ENCODE measurements around the gene PRDM16.

Gene PRDM16

DNA sequence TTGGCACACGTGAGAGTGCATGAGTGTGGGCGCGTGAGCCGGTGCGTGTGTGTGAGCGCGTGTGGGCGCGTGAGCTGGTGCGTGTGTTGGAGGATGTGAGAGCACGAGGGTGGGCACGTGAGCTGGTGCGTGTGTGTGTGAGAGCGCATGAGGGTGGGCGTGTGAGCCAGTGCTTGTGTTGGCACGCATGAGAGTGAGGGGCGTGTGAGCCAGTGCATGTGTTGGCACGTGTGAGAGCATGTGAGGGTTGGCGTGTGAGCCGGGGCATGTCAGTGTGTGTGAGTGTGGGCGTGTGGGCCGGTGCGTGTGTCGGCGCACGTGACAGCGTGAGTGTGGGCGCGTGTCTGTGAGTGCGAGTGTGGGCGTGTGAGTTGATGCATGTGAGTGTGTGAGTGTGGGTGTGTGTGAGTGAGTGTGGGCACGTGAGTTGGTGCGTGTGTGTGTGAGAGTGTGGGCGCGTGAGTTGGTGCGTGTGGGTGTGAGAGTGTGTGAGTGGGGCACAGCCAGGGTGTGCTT lies 339.8 kb downstream of the PRDM16 start:
- no peak for DNase-seq (ENCODE audit: low read depth in 2 of 2)

DNA sequence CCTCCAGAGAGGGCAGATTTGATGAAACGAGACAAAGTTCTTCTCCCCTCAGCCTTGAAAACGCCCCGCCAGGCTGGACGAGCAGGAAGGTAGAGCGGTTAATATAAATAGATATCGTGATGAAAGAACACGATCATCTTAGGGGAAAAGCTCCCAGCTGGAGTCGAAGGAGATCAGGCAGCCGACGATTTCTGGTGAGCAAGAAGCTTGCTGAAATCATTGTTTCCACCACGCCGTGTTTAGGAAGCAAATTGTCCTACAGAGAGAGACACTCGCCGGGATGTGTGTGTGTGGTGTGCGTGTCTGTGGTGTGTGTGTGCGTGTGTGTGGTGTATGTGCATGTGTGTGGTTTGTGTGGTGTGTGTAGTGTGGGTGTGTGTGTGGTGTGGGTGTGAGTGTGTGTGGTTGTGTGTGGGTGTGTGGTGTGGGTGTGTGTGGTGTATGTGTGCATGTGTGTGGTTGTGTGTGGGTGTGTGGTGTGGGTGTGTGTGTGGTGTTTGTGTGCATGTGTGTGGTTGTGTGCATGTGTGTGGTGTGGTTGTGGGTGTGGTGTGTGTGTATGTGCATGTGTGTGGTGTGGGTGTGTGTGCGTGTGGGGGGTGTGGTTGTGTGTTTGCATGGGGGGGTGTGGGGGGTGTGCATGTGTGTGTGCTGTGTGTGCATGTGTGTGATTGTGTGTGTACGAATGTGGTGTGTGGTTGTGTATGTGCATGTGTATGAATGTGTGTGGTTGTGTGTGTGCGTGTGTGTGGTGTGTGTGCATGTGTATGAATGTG lies 340.6 kb downstream of the PRDM16 start:
- DNase-seq (ENCODE audit: low read depth in 2 of 2) = no peak

GRCh38 chr1:3410142-3410925 lies 341.3 kb downstream of the PRDM16 start:
- DNase-seq (ENCODE audit: low read depth in 2 of 2) = no peak

- DNase-seq (ENCODE audit: low read depth in 2 of 2) = no peak
Observed at GRCh38 chr1:3411806-3412205, 342.8 kb downstream of the PRDM16 start.

GRCh38 chr1:3412376-3412775 lies 343.4 kb downstream of the PRDM16 start:
- no peak for DNase-seq (ENCODE audit: low read depth in 2 of 2)

DNA sequence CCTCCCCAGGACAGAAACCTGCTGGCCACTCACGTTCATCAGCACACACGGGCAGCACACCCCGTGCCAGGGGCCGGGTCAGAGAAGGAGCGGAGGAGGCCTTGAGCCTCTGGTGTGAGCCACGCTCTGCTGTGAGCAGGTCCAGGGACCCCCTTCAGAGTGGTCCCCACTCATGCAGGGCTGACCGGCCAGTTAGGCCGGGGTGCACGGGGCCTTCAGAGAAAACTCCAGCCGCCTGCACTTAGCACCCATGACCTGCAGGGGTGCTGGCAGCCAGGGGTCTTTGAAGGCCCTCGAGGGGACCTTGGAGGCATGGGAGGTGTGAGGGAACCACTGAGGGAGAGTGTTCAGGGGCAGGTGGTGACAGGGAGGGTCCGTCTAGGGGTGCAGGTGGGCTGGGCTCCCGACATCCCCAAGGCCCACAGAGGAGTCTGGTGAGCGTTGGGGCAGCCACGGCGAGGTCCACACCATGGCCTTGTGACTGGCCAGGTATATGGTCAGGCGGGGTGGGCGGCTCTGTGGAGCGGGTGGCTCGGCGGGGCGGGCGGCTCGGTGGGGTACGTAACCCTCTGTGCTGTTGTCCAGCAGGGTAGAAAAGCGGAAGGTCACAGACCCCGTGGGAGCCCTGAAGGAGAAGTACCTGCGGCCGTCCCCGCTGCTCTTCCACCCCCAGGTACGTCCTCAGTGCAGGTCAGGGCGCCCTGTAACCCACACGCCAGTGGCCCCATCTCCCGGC lies 345.1 kb downstream of the PRDM16 start:
- no peak for DNase-seq (ENCODE audit: low read depth in 2 of 2)

- no peak for DNase-seq (ENCODE audit: low read depth in 2 of 2)
Observed at GRCh38 chr1:3415260-3416090, 346.5 kb downstream of the PRDM16 start.

GRCh38 chr1:3417082-3417739 lies 348.2 kb downstream of the PRDM16 start:
- DNase-seq (ENCODE audit: low read depth in 2 of 2) = no peak

- DNase-seq (ENCODE audit: low read depth in 2 of 2) = no peak
Observed at GRCh38 chr1:3417934-3418333, 348.9 kb downstream of the PRDM16 start.

DNA sequence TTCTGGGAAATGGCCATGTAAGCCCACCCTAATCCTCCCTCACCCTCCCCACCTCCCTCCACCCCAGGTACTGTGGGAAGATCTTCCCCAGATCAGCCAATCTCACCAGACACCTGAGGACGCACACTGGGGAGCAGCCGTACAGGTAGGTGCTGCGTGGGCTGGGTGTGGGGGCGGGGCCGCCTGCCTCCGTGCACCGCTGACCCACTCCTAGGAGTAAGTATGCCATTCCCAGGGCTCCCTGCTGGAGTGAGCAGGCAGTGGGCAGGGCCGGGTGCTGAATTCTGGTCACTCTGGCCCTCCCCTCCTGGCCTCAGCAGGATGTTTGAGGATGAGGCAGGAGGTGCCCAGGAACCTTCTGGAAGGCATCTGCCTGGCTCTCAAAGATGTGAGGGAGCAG lies 349.6 kb downstream of the PRDM16 start:
- DNase-seq (ENCODE audit: low read depth in 2 of 2) = no peak

- DNase-seq (ENCODE audit: low read depth in 2 of 2) = no peak
Observed at GRCh38 chr1:3419415-3420204, 350.6 kb downstream of the PRDM16 start.

GRCh38 chr1:3420218-3420951 lies 351.4 kb downstream of the PRDM16 start:
- no peak for DNase-seq (ENCODE audit: low read depth in 2 of 2)

DNA sequence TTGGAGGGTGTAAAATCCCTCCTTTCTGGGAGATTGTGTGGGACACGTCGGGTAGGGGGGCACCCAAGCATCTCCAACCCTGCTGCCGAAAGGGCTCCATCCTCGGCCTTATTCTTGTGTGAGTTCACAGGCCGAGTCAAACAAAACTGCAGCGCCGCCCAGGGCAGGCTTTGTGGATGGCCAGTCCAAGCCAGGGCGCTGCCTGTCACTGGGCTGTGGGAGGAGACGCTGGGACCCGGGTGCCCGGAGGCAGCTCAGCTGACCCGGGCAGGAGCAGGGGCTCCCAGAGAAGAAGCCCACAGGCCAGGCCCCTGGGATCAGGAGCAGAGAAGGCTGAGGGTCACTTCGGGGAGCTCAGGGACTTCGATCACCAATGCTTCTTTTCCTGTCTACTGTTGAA lies 353.6 kb downstream of the PRDM16 start:
- DNase-seq (ENCODE audit: low read depth in 2 of 2) = no peak

- DNase-seq (ENCODE audit: low read depth in 2 of 2) = no peak
Observed at GRCh38 chr1:3423245-3423829, 354.3 kb downstream of the PRDM16 start.

- no peak for DNase-seq (ENCODE audit: low read depth in 2 of 2)
Observed at GRCh38 chr1:3423896-3424611, 355.1 kb downstream of the PRDM16 start.

DNA sequence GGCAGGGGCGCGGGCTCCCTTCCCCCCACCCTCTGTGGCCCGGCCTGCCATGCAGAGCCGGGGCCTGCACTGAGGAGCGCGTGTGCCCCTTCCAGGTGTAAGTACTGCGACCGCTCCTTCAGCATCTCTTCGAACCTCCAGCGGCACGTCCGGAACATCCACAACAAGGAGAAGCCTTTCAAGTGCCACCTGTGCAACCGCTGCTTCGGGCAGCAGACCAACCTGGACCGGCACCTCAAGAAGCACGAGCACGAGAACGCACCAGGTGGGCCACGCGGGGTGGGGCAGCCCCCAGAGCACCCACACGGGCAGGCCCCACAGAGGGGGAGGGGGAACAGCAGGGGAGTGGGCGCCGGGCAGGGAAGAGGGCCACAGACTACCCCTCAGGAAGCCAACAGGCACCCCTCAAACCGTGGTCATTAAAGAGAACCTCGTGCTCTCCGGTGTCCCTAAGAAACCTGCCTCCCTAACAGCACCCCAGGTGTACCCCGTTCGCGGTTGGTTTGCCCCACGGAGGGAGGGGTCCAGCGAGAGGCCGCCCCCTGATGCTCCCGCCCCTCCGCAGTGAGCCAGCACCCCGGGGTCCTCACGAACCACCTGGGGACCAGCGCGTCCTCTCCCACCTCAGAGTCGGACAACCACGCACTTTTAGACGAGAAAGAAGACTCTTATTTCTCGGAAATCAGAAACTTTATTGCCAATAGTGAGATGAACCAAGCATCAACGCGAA lies 356.6 kb downstream of the PRDM16 start:
- no peak for DNase-seq (ENCODE audit: low read depth in 2 of 2)

DNA sequence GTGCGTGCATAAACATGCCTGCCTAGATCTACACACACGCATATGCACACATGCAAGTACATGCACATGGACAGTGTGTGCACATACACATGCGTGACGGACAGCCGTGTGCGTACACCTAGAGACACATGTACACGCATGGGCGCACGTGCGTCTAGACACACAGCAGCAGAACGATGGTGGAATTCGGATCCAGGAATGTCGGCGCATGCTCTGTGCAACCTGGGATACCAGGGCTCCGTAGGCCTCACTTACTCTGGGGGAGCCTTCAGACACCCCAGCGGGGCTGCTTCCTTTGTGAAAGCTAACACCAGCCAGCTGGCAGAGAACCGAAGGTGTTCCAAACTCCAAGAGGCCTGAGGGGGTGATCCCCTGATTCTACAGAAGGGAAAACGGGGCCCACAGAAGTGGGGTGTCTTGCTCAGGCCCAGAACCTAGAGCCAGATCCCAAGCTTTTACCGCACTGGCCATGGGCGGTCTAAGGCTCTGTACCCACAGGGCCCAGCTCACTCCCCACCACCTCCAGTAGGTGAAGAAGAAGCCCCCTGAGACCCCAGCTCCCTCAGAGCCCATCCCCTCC lies 358.0 kb downstream of the PRDM16 start:
- no peak for DNase-seq (ENCODE audit: low read depth in 2 of 2)

All from activated CD4-positive, alpha-beta T cell treated with anti-CD3 and anti-CD28 coated beads for 24 hours (primary cell).